CD4-positive, alpha-beta T cell treated with Interleukin-2 at 100 ng/mL for 4 hours (primary cell): ENCODE results near the gene PPP1R27.
A peak's percentile ranks its signal among the peaks of the same experiment; 100 is the strongest.

Source experiments
- DNase-seq: peaks from one replicate; pipeline ENCODE4 v3.0.0-alpha.2; 2020; ENCODE audit warnings: low spot score

Gene PPP1R27

DNA sequence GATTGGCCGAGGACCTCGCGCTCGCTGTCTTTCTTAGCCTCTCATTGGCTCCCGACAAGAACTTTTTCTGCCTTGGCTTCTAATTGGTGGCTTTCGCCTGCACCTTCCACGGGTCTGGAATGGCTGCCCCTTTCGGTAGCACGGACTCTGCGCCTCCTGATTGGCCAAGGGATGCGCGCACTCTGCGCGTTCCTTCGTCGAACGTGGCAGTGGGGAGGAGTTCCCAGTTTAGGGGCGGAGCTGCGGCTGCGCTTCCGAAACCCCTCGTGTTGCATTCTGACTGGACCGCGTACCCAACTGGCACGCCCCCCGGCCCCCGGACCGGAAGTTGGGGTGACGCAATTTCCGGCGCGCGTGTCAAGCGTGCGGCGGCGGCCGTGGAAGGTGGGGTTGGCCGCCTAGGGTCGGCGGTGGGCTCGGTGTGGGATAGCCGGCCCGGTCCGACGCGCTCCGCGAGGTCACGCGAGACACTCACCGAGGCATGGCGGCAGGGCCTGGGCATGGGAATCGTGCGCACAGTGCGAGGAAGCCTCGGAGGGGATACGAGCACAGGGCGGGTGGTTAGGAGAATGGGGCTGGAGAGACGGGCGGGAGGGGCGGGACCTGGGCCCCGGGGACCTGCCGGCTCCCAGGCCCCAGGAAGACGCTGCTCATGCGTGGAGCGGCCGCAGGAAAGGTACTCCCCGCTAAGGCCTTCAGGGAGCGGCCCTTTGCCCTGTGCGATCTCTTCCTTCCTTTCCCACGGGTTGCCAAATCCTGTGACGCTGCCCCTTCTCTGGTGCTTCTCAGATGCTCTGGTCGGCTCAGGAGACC lies 26.1 kb upstream of the PPP1R27 start:
- peak; percentile 100 for DNase-seq

DNA sequence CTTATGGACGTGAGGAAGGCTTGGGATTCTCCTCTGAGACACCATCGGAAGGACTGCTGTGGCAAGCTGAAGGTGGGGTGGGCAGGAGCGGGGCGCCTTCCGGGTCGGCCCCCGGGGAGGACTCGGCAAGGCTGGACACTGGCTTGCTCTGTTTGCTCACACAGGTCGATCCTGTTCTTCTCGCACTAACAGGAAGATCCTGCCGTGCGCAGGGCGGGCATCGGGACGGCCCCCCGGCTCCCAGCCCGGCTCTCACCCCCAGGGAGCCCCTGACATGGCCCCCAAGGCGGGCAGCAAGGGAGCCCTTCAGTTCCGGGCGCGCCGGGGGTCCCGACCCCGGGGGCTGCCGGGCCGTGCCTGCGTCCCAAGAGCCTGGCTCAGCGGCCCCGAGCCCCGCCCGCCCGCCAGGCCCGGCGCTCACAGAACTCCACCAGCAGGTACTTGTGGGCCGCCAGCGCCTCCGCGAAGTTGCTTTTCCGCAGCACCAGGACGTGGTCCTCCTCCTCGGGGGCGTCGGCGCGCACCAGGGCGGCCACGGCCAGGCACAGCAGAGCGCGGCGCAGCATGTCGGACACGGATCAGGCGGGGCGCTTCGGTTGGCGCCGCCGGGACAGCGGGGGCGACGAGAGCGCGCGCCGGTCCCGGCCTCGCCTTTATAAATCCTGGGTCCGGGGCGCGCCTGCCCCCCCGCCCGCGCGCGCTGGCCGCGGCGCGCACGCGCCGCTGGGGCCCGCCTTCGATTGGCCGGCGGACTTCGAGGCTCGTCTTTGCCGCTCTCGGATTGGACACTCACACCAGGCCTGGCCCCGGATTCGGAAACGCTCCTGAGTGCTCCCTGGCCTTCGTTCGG lies 25.3 kb upstream of the PPP1R27 start, which contains the start of gene P4HB:
Gene P4HB, minus strand, starts transcription at position 630 of the 850 bp plus-strand sequence. Its CDS starts 64 bp downstream, at position 566.
- DNase-seq: no peak

- DNase-seq: no peak
Measured at GRCh38 chr17:81858967-81859905, 24.4 kb upstream of the PPP1R27 start.

GRCh38 chr17:81858170-81858966 lies 23.5 kb upstream of the PPP1R27 start:
- DNase-seq: no peak

- DNase-seq: no peak
Measured at GRCh38 chr17:81854974-81855774, 20.3 kb upstream of the PPP1R27 start.

DNA sequence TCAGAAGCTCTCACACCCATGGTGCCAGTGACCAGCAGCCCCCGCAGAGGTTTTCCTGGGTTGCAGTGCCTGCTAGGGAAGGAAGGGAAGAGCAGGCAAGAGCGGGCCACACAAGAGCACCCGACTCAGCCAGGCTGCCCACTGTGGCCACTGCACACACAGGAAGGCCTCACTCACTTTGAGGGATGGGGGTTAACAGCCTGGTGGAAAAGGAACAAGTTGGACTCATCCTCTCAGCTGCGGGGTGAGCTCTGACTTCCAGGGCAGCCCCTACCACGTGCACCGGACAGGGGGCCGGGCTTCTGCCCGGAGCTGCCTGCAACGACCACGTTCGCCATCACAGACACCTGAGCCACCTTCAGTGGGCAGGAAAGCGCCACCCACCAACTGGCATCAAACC lies 17.4 kb upstream of the PPP1R27 start:
- no peak for DNase-seq

DNA sequence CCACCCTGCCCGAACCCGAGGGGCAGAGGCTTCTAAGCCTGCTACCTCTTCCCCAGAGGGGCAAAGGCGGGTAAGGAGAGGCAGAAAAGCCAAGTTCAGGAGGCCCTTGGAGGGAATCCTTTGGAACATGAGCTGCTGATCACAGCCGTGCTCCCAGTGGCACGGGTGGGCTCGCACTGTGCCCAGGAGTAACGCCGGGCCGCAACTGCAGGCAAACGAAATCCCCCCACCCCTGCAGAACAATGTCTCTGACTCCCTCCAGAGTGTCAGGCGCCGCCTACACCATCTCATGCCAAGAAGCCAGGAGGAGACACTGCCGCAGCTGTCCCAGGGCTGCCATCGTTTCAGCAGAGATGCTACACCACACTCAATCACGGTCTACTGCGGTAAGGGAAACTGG lies 16.6 kb upstream of the PPP1R27 start:
- no peak for DNase-seq

DNA sequence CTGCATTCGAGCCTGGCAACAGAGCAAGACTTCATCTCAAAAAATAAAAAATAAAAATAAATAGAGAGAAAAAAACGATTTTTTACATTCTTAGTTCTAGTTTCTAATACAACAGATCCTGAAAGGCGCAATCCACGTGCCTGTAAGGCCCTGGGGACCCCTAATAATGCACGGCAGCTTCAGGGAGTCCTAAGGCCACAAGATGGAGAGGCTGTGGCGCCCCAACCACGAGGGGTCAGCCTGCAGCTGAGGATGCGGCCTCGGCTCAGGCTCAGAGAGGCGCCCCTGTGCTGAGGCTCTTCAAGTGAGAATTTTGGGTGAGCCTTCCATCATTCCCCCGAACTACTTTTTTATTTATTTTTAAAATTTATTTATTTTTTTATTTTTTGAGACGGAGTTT lies 14.6 kb upstream of the PPP1R27 start:
- no peak for DNase-seq

- no peak for DNase-seq
Measured at GRCh38 chr17:81846743-81847689, 12.2 kb upstream of the PPP1R27 start.

DNA sequence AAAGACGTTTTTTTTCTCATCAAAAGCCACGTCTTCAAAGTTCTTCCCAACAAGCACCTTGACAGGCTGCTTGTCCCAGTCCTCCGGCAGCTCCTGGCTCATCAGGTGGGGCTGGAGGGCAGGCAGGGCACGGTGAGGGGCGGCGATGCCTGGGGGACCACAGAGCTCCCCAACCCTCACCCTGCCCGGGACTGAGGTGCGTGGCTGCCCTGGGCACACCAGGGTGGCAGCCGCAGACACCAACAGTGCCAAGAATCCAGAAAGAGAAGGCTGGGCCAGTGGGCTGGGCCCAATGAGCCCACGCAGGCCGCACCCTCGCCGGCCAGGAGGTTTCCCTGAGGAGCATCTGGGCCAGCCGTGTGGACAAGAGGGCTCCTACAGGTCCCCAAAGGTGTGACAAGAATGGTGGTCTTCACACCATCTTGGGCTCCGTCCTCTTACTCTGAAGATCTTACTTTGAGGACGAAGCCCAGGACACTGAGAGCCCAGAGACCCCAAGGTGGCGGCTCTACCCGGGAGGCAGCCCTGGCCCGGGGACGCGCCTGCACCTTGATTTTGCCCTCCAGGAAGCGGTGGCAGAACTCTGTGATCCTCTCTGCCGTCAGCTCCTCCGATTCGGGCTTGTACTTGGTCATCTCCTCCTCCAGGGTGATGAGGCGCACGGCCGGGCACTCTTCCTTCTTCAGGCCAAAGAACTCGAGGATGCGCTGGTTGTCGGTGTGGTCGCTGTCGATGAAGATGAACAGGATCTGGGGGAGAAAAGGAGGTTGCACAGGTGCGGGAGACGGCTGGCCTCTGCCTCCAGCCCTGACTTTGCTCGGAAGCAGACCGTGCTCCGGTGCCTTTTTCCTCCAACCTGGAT lies 11.3 kb upstream of the PPP1R27 start:
- DNase-seq: no peak

GRCh38 chr17:81845361-81845760 lies 10.5 kb upstream of the PPP1R27 start:
- DNase-seq: no peak

DNA sequence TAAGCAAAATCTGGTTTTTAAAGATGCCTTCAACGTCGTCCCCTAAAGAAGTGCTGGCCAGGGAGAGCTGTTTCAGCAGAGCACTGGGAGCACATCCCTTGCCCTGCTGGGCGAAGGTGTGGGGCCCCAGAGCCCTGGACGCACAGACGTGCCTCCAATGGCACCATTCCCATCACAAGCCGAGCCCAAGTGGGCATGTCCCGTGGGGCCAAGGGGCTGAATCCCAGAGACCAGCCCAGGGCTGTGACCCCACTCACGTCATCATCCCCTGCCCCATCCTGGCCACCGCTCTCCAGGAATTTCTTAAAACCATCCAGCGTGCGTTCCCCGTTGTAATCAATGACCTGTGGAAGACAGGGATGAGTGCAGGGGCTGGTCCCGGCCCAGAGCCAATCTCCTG lies 10.0 kb upstream of the PPP1R27 start:
- no peak for DNase-seq

DNA sequence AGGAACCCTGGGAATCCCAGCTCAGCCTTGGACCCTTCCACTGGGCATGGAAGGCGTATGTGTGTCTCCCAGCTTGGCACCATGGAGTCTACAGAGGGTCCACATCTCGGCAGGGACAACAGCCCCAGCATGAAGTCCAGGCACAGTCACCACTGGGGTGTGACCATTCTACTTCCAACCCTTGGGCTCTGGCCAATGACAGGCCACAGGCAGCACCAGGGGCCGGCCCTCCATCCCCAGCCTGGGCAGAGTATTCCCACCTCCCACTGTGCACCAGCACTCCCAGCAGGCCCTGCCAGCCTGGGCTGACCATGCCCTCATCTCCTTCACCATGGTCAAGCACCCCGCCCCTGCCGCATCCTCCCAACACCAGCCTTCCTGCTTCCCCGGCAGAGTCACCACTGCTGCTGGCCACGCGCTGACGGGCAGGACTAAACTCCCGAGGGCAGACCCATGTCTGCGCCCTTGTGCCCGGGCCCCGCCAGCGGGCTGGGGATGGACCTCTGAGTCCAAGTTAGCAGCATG lies 9.5 kb upstream of the PPP1R27 start:
- DNase-seq: no peak

GRCh38 chr17:81843713-81844326 lies 9.0 kb upstream of the PPP1R27 start:
- DNase-seq: no peak

- no peak for DNase-seq
Measured at GRCh38 chr17:81842725-81843504, 8.1 kb upstream of the PPP1R27 start.

GRCh38 chr17:81842378-81842724 lies 7.5 kb upstream of the PPP1R27 start:
- DNase-seq: no peak

DNA sequence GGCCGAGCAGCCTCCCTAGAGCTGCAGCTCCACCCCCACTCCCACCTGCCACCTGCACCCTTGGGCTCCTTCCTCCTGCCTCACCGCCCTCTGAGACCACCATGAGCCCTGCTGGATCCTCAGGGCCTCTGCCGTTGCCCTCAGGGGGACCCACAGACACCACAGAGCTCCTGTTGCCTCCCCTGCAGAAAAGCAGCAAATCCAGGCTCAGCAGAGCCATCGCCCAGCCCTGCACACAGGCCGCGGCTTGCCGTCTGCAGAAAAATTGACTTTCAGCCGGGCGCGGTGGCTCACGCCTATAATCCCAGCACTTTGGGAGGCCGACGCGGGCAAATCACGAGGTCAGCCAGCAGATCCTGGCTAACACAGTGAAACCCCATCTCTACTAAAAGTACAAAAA lies 7.0 kb upstream of the PPP1R27 start:
- DNase-seq: no peak
